Progenitor cell of endocrine pancreas (in vitro differentiated cells): Measurements from ENCODE around the gene ABAT. TPM values are rescaled to one million over a fixed set of nuclear protein-coding genes. Genes with fewer than 3 reads are reported as not detected.
"Not testable (repeated sequence)": the region's sequence is repeated elsewhere in the genome, so short reads cannot be mapped to it uniquely, and the experiment has no call there.

Experiments used
- DNase-seq: peaks from one replicate; pipeline ENCODE4 v3.0.0; 2021; ENCODE audit warnings: low spot score; ENCODE audit not compliant: unreplicated experiment
- H3K27ac Mint-ChIP-seq: 2 replicates; pipeline ENCODE4 v1.8.0; 2021; ENCODE audit warnings: mild to moderate bottlenecking, moderate library complexity, mixed read lengths
- H3K27me3 Mint-ChIP-seq: 2 replicates; pipeline ENCODE4 v1.8.0; 2021; ENCODE audit warnings: mixed read lengths
- H3K36me3 Mint-ChIP-seq: 2 replicates; pipeline ENCODE4 v1.8.0; 2022; ENCODE audit warnings: mixed read lengths; ENCODE audit not compliant: insufficient read depth
- H3K4me1 Mint-ChIP-seq: 2 replicates; pipeline ENCODE4 v1.8.0; 2021; ENCODE audit warnings: low read depth, mixed read lengths
- H3K4me3 Mint-ChIP-seq: 2 replicates; pipeline ENCODE4 v1.8.0; 2021; ENCODE audit warnings: low read depth, mild to moderate bottlenecking, moderate library complexity, mixed read lengths
- H3K9me3 Mint-ChIP-seq: 2 replicates; pipeline ENCODE4 v1.8.0; 2021; ENCODE audit warnings: low read depth, mixed read lengths
- CTCF ChIP-seq: fragments of 200-600 bp; sonication (generic); IDR thresholded peaks from one replicate; pipeline ENCODE4 v1.5.0; 2021; ENCODE audit warnings: antibody characterized with exemption, mild to moderate bottlenecking; ENCODE audit not compliant: unreplicated experiment
- total RNA-seq: library from RNA; stranded (reverse); gene quantifications from 2 replicates; pipeline ENCODE4 v1.2.1, GENCODE V29; 2021

The ABAT gene
- total RNA-seq, 1 donor from 2014 or later, result 24.7 TPM

- no peaks in the 10 kb centered on the region for H3K27me3 Mint-ChIP-seq
- TF ChIP-seq CTCF, result no peak
- H3K27ac Mint-ChIP-seq, result no peak overlapping the region
- no peak for DNase-seq
- H3K36me3 Mint-ChIP-seq, result peaks cover 4% of the 10 kb centered on the region
- H3K4me3 Mint-ChIP-seq, result no peak overlapping the region
- peaks cover 9% of the 10 kb centered on the region for H3K4me1 Mint-ChIP-seq
- no peaks in the 10 kb centered on the region for H3K9me3 Mint-ChIP-seq
Measured at GRCh38 chr16:8739989-8740704, 65.7 kb downstream of the ABAT start.

- Mint-ChIP-seq H3K27ac (no peak overlapping the region), H3K36me3 (peaks cover 5% of the 10 kb centered on the region), H3K4me1 (peaks cover 9% of the 10 kb centered on the region), H3K4me3 (no peak overlapping the region), H3K27me3 (no peaks in the 10 kb centered on the region), H3K9me3 (no peaks in the 10 kb centered on the region)
- no peak for TF ChIP-seq CTCF
- no peak for DNase-seq
Measured at GRCh38 chr16:8740775-8741355, 66.4 kb downstream of the ABAT start.

GRCh38 chr16:8741636-8742035 is 67.2 kb downstream of the ABAT start:
- Mint-ChIP-seq H3K27me3 (no peaks in the 10 kb centered on the region), H3K27ac (no peak overlapping the region), H3K4me3 (no peak overlapping the region), H3K9me3 (no peaks in the 10 kb centered on the region), H3K4me1 (peaks cover 9% of the 10 kb centered on the region), H3K36me3 (peaks cover 4% of the 10 kb centered on the region)
- DNase-seq, result no peak
- no peak for TF ChIP-seq CTCF

GRCh38 chr16:8742068-8742467 is 67.7 kb downstream of the ABAT start:
- Mint-ChIP-seq H3K36me3 (peaks cover 4% of the 10 kb centered on the region), H3K4me1 (peaks cover 9% of the 10 kb centered on the region), H3K27me3 (no peaks in the 10 kb centered on the region), H3K4me3 (no peak overlapping the region), H3K9me3 (no peaks in the 10 kb centered on the region), H3K27ac (no peak overlapping the region)
- DNase-seq, result no peak
- no peak for TF ChIP-seq CTCF

GRCh38 chr16:8748944-8749343 is 74.5 kb downstream of the ABAT start:
- not testable (repeated sequence) for H3K27me3 Mint-ChIP-seq, DNase-seq, H3K4me1 Mint-ChIP-seq, H3K36me3 Mint-ChIP-seq, H3K4me3 Mint-ChIP-seq, H3K27ac Mint-ChIP-seq, H3K9me3 Mint-ChIP-seq
